Stimulated activated CD4-positive, alpha-beta T cell treated with anti-CD3 and anti-CD28 coated beads, Interleukin-4, amount 100 ng/mL, for 1 hour (primary cell): ENCODE data around the gene NAAA.
"Not testable (repeated sequence)": the region's sequence is repeated elsewhere in the genome, so short reads cannot be mapped to it uniquely, and the experiment has no call there.

ENCODE experiments used
- DNase-seq: peaks from one replicate; pipeline ENCODE4 v3.0.0-alpha.2; 2020

The NAAA gene

GRCh38 chr4:75916091-75916661, 24.6 kb downstream of the NAAA start:
- no peak for DNase-seq

- no peak for DNase-seq
Observed at GRCh38 chr4:75912968-75913367, 27.8 kb downstream of the NAAA start.

GRCh38 chr4:75910831-75911230, 30.0 kb downstream of the NAAA start:
- DNase-seq, result not testable (repeated sequence)

GRCh38 chr4:75909405-75909804, 31.4 kb downstream of the NAAA start:
- DNase-seq, result no peak

- no peak for DNase-seq
Observed at GRCh38 chr4:75908555-75908954, 32.3 kb downstream of the NAAA start.

- DNase-seq, result no peak
Observed at GRCh38 chr4:75907966-75908365, 32.8 kb downstream of the NAAA start.

GRCh38 chr4:75904076-75904475, 36.7 kb downstream of the NAAA start:
- DNase-seq, result no peak

- DNase-seq, result no peak
Observed at GRCh38 chr4:75902352-75902751, 38.5 kb downstream of the NAAA start, which contains the start of gene PPEF2. TSS of gene PPEF2 (minus strand) at chr4:75902452. CDS start at chr4:75896325, 6,127 bp downstream.

- no peak for DNase-seq
Observed at GRCh38 chr4:75898536-75898935, 42.3 kb downstream of the NAAA start.

- no peak for DNase-seq
Observed at GRCh38 chr4:75895744-75896314, 45.0 kb downstream of the NAAA start.

- no peak for DNase-seq
Observed at GRCh38 chr4:75892508-75892907, 48.3 kb downstream of the NAAA start.

GRCh38 chr4:75891611-75892010, 49.2 kb downstream of the NAAA start:
- DNase-seq, result no peak

- DNase-seq, result no peak
Observed at GRCh38 chr4:75889537-75890199, 51.1 kb downstream of the NAAA start.

- no peak for DNase-seq
Observed at GRCh38 chr4:75886104-75886503, 54.7 kb downstream of the NAAA start.

GRCh38 chr4:75881476-75881875, 59.3 kb downstream of the NAAA start:
- DNase-seq, result no peak

- DNase-seq, result no peak
Observed at GRCh38 chr4:75880278-75880677, 60.5 kb downstream of the NAAA start.

- no peak for DNase-seq
Observed at GRCh38 chr4:75878246-75878756, 62.5 kb downstream of the NAAA start.

GRCh38 chr4:75876218-75876617, 64.6 kb downstream of the NAAA start:
- no peak for DNase-seq

GRCh38 chr4:75869100-75869499, 71.7 kb downstream of the NAAA start:
- no peak for DNase-seq

- no peak for DNase-seq
Observed at GRCh38 chr4:75867130-75867529, 73.7 kb downstream of the NAAA start.
